PFSK-1 (cell line): ENCODE results near the gene STK24.

ENCODE experiments used
- FOXP2 ChIP-seq: optimal IDR thresholded peaks from 2 replicates; pipeline ENCODE3; 2011; ENCODE audit warnings: borderline replicate concordance, control low read depth, inconsistent platforms; ENCODE audit not compliant: insufficient read depth; ENCODE audit errors: extremely low read length, extremely low read depth
- POLR2AphosphoS5 ChIP-seq: IDR thresholded peaks from 2 replicates; pipeline ENCODE4 v1.6.1; 2012; ENCODE audit warnings: low read depth, mild to moderate bottlenecking, control low read depth, low read length, moderate library complexity
- REST ChIP-seq, 2 experiments: IDR thresholded peaks; 2 replicates each; pipeline versions ENCODE4 v1.6.1 to v1.8.0; 2011 to 2012; ENCODE audit warnings: low read depth in 2 of 2, low read length in 2 of 2, control low read depth in 1 of 2, inconsistent platforms in 1 of 2, mild to moderate bottlenecking in 1 of 2, moderate library complexity in 1 of 2; ENCODE audit not compliant: insufficient read depth in 1 of 2
- SIN3A ChIP-seq: IDR thresholded peaks from 2 replicates; pipeline ENCODE4 v1.6.1; 2012; ENCODE audit warnings: mild to moderate bottlenecking, low read length, moderate library complexity, borderline replicate concordance; ENCODE audit not compliant: insufficient read depth
- TAF1 ChIP-seq: IDR thresholded peaks from 2 replicates; pipeline ENCODE4 v1.6.1; 2012; ENCODE audit warnings: low read length, control low read depth, borderline replicate concordance; ENCODE audit not compliant: insufficient read depth

Gene STK24

DNA sequence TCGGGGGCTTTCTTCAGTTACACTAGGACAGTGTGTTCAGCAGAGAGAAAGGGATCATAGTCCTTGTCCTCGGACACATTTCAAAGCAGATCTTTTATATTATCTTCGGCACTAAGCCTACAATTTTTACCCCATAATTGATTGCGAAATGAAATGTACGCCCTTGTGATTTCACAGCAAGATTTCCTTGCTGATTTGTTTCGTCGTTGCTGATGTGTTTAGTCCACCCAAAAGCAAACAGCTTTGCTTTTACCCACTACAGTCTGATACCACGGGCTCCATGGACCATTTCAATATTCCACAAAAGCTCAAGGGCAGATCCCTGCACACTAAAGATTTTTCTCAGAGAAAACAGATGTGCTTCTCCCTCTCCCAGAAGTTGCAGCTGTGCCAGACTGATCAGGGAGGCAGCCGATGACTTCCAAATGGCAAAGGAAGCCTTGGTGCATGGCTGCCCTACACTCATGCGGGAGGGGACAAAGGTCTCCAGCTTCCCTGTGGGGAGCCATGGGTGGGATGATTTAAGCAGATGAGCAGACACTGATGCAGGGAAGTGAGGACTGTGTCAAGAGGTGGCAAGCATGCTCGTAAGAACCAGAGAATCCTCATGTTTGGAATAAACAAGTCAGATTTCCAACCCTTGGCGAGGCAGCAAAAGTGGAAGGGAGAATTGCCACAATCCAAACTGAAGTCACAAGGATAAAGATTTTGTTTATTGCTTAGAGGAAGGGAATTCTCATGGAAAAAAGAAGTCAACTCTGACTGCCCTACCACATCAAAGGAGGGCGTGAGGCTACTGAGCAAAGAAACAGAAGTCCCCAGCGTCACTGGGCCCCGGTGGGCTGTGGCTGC, 81.1 kb downstream of the STK24 start:
- TF ChIP-seq REST (IDR thresholded peaks at IDR 0.05; ENCODE audit: insufficient read depth in 1 of 2, low read depth in 2 of 2, low read length in 2 of 2) (no peak), SIN3A (no peak), TAF1 (no peak), FOXP2 (no peak), POLR2AphosphoS5 (no peak)

- TF ChIP-seq REST (IDR thresholded peaks at IDR 0.05; ENCODE audit: insufficient read depth in 1 of 2, low read depth in 2 of 2, low read length in 2 of 2) (no peak), POLR2AphosphoS5 (no peak), SIN3A (no peak), FOXP2 (no peak)
Observed at GRCh38 chr13:98494769-98495168, 82.1 kb downstream of the STK24 start.

- TF ChIP-seq SIN3A (no peak), POLR2AphosphoS5 (no peak), FOXP2 (no peak), REST (IDR thresholded peaks at IDR 0.05; ENCODE audit: insufficient read depth in 1 of 2, low read depth in 2 of 2, low read length in 2 of 2) (no peak), TAF1 (no peak)
Observed at GRCh38 chr13:98493042-98493712, 83.7 kb downstream of the STK24 start.

DNA sequence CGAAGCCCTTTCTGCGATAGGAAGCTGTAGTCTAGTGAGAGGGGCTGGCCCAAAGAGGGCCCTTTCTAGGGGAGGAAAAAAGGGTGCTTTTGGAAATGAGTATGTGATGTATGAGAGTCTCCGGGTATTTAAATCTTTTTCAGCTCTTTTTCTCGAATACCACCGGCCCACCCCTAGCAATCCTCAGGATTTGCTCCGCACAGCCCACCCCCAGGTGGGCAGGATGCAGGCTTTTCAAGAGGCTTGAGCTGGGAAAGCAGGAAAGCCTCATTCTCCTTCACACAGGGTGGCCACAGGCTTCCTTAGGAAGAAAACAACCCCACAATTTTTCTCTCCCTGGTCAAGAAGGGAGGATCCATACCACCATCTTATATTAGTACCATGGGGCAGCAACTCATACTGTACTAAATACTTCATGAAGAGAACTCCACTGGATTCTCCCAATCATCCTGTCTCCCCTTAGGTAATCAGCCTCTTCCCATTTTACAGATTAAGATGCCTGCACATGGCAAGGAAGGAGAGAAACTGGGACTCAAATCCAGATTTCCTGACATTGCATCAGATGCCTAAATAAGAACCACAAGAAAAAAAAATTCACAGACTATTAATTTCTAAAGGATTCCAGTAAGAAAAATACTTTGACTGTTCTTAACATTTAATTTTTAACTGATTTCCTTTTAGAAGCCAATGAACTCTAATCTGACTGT, 84.4 kb downstream of the STK24 start:
- no peak for TF ChIP-seq TAF1
- TF ChIP-seq POLR2AphosphoS5 = no peak
- no peak for TF ChIP-seq SIN3A
- no peak for TF ChIP-seq FOXP2
- no peak for TF ChIP-seq REST (IDR thresholded peaks at IDR 0.05; ENCODE audit: insufficient read depth in 1 of 2, low read depth in 2 of 2, low read length in 2 of 2)
